NCI-H2029 (cell line): ENCODE results near the gene ZEB2.

Source experiments
- DNase-seq: peaks from one replicate; lab custom pipeline; 2025; lab: John Stamatoyannopoulos, UW

ZEB2 gene

DNA sequence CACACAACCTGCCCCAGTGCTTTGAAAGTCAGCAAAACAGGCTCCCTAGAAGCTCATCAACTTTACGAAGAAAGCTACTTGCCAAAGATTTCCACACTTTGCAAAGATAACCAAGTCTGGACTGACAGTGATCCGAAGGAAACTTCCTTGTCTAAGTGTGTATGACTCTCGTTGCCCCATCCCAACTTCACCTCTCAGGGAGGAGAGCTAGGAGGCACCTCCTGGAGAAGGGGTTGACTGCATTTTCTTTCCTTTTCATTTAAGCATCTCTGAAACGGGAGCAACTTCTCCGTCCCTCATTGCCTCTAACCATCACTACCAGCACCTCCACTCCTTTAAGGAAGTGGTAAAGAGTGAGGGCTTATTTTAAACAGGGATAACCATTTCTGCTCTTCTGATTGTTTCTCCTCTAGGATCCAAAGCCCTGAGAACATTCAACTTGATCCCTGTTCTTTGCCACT is 7.0 kb downstream of the ZEB2 start:
- no peak for DNase-seq

DNA sequence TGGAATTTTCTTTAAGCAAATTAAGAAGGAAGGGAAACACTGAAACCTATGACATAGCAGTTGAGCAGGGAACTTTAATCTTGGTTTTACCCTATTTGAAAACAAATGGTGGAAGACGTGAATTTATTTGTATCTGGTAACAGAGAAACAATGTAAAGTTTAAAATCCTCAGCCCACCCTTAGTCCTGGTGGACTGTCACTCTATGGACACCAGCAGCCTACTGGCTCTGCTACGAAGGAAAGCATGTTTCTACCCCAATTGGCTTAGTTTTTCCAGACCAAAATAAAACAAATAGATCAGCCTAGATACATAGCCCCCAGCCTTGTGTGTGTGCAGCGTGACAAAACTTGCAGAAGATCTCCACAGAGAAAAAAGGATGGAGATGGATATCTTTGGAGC is 7.4 kb downstream of the ZEB2 start:
- DNase-seq, result no peak

DNA sequence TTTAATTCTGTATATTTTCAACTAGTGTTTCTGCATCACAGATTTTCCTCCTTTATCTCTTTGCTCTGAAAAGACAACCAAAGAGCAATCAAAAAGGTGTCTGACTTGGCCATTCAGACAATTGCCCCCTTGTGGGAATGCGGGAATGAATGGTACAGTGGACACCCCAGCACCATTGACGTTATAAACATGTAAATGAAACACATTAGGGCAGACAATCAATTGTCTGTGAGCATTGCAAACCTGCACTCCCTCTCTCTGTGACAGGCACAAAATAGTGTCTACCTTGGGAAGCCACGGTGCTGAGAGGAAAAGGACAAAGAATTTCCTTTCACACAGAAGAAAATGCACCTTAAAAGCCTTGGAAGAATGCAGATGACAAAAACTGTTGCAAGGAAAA is 8.0 kb downstream of the ZEB2 start:
- no peak for DNase-seq

DNA sequence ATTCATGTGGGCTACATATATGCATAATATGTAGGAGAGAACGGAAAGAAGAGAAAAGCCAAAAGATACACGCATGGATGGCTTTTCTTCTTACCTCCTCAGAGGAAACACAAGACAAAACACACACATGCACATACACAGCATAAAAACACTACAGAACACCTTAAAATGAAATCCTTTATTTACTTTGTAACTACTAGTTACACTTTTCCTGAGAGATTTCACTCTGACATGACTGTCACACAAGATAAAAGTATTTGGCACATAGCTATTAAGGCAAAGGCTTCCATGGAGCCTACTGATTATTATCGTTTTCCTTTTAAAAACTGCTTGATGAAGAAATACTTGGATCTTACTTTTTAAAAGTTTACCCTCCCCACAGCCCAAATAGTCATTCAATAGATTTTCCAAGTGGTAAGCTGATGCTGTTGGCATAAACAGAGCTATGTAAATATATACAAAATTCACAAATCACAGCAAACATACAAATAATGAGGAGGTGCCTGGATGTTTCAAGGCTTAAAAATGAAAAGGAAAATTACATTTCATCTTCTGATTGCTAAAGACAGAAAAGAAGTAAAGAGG is 8.6 kb downstream of the ZEB2 start:
- no peak for DNase-seq

DNA sequence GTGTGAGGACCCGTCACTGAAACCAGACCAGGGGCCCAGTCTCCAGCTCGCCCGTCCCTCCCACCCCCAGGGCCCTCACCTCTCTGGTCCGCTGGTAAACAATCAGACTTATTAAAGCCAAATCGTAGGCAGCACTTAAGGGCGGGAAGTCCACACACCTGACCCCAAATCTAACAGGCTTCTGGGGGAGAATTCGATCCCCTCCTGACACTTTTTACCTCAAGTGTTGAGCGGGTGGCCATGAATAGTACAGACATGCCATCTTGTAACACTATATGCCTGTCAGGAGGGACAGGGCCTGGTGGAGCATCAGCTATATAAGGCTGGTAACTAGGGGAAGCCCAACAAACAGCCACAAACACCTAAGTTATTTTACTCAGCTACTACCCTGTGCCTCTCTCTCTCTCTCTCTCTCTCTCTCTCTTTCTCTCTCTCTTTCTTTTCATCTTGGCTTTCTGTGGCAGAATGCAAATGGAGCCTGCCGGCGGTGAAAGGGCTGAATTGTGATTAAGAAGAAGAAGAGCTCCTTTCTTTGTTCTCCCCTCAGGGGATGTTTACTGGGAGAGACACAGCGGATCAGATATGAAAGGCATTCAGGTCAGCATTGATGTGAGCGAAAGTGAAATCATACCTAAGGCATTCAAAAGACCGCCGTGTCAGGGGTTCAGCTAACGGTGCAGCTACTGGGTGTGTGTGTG is 9.5 kb downstream of the ZEB2 start:
- DNase-seq, result no peak

DNA sequence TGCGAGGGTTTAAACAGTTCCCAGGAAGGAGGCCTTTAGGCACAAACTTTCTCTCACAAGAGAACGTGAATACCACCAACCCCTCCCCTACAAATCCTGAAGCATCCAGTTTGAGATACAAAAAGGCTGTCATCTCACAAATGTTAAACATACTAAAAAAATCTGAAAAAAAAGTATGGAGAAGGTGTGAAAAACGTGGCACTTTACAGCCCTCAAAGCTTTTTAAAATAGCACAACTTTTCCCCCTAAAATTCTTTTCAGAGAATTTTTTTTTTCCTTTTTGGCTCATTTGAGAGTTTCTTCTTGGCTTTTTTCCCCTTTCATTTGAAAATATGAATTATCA is 10.1 kb downstream of the ZEB2 start:
- DNase-seq, result no peak

DNA sequence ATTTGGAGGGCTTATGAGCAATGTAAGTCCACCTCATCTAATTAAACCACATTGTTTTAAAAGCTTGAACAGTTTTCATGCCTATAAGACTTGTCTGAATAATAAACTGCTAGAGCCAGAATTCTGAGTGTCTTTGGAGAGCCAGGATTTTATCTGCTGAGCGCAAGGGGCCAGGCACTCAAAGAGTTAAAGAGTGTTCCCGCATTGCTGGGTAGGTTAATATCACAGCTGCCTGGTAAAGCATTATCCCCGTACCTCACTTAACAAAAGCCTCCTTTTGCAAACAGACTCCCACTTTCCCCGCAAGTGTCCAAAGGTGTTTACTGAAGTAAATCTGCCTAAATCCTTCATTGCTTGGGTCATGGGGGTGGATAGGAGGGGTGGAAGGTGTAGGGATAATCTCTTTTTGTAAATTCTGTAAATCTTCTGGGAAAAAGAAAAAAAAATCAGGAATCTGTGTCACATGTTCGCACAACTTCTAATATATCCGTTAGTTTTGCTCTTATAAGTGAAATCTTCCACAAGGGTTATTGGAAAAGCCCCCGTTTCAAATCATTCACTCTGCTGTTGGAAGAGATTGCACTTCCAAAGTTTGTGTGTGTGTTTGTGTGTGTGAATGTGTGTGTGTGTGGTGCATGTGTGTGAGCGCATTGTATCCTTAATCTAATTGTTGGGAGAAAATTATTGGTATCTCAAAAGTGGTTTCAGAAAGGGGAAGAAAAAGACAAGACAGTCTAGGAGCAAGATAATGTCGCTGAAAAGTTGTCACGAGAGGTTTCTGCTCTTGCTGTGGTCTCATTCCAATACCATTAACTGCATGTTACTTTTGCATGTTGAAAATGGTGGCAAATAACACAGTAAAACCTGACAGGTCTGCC is 10.7 kb downstream of the ZEB2 start:
- DNase-seq, result no peak

DNA sequence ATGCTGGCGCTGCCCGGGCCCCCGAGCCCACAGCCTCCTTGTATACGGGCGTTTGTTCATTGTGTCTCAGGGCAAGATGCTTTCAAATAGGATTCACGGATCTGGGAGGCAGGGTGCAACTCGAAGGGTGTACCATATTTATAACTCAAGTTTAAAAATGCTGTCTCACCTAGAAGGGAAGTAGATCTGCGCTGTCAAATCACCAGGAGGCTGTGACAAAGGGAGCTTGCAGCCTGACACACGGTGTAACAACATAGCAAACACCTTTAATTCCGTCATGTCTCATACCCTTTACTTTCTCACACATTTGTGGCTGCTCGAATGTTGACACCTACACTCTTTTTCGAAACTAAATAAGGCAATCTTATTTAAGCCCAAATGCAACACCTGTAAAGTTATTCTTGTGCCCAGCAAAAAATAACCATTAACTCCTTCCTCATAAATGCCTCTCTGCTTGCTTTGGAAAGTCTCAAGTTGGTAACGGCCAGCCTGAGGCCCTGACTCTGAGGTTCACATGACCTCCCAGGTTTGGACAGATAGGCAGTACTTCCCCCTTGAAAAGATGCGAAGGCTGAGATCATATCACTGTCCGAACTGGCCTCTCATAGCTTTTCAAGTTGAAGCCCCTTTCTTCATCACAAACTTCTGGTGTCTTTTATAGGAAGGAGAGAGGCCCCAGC is 11.6 kb downstream of the ZEB2 start:
- no peak for DNase-seq

DNA sequence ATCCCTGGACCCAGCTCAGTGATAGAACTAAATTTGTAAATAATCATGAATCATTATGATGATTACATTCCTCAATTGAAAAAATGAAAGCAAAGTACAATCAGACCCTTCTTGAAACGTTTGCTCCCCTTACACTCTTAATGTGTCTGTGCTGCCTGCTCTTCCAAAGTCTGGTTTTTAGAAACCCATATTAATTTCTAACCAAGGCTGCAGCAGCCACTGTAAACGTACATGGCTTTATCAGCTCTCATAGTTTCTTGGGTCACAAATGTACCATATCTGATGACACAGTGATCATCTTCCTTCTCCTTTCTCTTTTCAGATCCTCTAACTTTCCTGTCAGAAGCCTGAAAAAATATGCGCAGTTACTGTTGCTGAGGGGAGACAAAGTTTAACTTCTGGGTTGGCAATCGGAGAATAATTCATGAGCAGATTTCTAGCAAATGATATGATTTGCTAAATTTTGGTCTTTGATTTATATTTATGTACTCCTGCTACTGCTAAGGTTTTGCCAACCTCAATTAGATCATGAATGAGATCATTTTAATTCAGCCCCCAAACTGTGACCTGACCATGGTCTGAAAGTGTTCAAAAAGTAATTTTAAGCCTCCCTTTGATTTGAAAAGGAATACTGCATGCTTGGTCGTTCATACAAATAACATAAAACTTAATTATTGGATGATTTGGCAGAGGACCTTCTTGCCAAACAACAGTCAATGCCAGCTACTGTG is 12.3 kb downstream of the ZEB2 start:
- no peak for DNase-seq

DNA sequence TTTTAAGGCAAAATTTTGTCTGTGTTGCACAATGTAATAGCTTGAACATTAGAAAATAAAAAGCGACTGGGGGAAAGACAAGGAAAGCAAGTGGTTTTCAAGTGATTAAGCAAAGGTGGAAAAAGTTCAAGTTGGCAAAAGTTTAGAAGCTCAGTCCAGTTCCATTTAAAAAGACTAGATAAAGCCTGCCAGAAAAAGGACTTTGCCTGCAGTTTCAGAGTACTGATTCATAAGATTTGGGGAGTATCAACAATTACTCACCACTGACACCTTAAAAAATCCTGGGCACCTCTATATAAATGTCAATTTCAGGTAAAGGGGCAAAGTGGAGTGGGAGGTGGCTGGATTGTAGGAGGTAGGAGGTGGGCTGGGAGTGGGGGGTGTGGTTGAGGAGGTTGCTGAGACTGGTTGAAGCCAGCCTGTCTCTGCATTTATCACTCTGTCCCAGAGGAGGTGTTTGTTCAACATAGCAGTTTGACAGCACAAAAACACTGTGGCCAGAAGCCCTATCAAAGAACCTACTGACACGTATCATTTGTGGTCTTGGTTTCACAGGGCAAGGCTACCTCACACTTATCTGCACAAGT is 14.6 kb downstream of the ZEB2 start:
- DNase-seq, result no peak

DNA sequence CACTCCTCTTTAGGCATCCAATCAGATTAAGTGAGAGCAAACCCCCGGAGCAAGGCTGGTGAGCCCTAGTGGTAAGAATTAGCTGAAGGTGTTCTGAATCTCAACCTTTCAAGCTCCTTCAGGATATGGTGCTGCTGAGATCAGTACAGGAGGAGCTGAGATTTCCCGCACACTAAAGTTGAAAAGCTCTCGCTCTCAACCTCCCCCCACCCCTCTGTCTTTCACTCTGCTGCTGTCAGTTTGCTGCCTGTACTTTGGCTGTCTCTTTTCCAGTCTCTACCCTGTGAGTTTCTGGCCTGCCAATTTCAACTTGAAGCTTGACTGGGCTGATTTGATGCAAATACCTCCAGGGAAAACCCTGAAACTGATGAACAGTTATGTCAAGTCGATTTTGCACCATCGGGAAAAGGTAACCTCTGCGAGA is 15.7 kb downstream of the ZEB2 start:
- DNase-seq, result no peak

DNA sequence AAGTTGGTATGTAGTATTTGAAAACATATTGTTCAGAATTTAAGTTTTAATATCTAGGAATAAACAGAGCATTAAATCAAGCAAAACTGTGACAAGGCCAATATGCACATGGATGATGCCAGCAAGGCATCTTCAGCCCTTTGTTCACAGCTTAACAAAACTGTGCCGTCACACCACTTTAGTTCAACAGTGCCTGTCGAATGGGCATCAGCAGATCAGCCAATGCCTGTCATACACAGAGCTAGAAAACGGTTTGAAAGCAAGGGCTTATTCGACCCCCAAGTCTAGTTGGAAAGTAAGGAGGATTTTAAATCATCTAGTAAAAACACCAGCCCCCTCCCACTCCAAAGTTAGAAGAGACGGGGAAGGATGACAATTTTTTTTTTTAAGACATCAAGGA is 16.7 kb downstream of the ZEB2 start:
- DNase-seq, result no peak

DNA sequence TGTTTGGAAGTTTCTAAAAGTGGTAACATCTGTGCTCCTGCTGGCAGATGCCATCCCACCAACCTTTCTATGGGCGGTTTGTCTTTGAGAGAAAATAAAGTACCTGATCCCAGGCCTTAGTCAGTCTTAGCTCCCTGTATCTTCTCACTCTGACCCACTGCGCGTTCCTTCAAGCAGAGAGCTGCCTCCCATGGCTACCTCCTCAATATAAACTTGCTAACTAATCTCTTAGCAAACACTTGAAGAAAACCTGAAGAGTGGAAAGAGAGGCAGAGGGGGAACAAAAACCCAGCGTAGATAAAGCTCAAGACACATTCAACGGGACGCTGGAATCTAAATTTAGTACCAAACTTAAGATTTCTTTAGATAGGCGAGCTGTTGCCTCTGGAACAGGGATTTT is 17.6 kb downstream of the ZEB2 start:
- DNase-seq, result no peak

DNA sequence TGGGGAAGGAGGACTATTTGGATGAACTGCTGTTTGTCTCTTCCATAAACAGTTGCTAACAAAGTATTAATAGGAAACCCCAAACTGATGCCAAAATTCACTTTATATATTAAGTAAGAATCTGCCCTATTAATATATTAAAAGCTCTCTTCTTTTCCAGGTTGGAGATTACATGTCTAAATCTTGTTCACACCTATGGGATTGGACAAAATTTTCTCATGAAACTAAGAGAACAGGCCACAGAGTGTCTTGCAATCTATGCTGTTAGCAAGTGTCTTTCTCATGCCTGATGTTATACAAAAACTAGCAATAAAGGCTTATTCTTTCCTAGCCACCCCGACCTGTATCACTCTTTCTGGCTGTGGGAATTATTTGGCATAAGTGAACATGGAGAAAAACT is 18.3 kb downstream of the ZEB2 start:
- DNase-seq, result no peak

DNA sequence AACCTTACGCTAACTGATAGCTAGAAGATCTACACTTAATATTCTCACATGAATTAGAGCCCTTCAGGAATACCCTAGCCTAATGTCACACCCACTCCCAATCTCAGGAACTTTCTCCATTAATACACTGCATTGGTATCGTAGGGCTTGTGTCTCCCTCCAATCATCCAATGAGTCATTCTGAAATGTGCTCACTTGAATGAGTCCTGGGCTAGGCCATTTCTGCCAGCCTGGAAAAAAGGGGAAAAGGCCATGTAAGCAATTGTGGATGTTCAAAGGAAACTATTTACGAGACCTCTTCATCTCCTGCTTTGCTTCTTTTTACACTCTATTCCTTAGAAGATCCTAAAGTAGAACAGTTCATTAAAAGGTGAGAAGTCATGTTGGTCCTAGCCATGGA is 18.8 kb downstream of the ZEB2 start:
- no peak for DNase-seq

DNA sequence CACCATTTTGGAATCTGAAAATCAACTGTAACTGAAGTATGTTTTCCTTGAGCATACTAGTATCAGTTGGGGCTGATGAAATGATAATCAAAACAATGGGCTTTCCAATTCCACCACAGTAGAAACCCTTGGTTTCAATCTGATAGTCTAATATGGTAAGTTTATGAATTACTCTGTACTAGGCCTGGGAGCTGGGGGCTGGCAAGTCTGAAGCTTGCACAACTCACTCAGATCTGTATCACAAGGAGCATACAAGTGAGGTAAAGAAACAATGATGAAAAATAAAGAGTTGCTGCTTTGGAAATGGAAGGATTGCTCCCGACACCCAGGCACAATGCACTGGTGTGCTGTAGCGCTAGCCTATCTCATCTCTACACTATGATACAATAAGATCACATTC is 19.4 kb downstream of the ZEB2 start:
- DNase-seq, result no peak

DNA sequence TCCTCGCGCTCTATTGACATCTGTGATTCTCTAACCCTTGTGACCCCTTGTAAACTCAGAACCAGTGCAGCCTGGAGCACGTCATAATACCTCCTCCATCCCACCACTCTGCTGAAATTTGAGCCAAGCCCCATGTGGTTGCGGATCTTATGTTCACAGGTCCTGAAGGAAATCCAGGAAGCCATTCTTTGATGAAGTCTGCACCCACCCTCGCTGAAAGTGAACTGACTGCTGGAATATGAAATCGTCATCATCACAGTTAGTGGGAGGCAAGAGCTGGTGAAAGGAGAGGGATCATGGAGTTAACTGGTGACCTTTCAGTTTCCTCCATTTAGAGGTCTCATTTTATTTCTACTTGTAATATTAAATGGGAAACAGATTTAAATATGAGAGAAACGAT is 21.6 kb downstream of the ZEB2 start:
- DNase-seq, result no peak

DNA sequence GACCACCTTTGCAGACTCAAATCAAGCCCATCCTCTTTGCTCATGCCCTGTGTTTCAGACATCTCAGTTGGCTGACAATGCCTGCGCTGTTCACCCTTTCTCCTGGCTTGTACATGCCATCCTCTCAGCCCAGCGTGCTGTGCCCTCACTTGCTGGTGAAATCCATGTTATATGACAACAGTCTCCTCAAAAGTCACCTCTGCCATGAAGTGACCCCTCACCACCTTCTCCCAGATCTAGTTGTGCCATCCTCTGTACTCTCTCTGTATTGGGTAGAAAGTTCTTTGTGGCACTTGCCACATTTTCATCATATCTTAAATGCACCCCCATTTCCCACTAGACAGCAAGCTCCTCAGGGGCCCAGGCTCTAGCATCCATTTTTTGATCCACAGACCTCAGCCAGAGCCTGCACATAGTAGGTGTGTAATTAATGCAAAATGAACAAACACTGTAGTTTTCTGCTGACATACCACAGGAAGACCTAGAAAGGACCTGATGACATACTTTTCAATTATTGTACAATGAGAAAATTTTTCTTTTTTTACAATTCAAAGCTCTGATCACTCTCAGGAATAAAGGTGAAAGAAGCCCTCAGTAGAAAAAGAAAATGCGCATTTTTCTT is 22.8 kb downstream of the ZEB2 start:
- no peak for DNase-seq

DNA sequence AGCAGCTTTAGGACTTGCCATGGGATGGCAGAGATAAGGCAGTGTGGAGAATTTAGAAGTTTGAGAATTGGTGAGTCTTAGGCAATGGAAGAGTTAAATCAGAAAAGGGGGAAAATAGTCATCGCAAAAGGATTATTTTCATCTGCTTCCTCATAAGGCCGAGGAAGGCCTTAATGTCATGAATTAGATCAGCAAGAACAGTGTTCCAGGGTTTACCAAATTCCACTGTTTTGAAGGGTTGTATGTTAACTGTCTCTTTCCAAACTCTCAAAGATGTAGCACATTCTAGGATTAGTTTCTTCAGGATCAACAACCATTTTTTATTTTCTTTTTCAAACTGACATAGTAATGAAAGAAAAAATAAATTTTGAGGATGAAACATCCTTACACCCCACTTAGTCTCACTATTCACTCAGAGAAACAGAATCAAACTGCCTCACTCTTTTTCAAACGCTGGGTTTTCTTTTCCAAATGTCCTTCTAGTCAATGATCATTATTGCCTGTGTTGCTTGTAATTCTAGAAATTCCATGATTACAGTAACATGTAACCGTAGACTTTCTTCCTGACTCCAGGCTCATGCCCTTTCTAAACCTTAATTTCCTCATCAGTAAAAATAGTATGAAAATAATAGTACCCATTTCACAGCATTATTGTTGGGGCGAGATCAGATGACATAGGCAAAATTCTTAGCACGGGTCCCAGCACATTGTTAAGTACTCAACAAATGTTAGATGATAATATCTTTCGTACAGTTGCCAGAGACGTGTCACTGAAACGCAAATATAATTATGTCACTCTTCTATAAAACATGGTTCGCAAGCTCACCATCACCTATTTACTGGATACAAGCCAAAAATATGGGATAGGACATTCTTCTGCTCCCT is 23.6 kb downstream of the ZEB2 start:
- no peak for DNase-seq
